Astrocyte of the hippocampus (primary cell): ENCODE measurements around the gene EMD.

Experiments
- DNase-seq: peaks from one replicate; pipeline ENCODE4 v3.0.0; 2011; ENCODE audit warnings: low read depth, low spot score

Gene EMD

GRCh38 chrX:154355094-154355775 lies 23.9 kb upstream of the EMD start:
- DNase-seq: no peak

- DNase-seq: peak; percentile 60
Measured at GRCh38 chrX:154355776-154356140, 23.3 kb upstream of the EMD start.

DNA sequence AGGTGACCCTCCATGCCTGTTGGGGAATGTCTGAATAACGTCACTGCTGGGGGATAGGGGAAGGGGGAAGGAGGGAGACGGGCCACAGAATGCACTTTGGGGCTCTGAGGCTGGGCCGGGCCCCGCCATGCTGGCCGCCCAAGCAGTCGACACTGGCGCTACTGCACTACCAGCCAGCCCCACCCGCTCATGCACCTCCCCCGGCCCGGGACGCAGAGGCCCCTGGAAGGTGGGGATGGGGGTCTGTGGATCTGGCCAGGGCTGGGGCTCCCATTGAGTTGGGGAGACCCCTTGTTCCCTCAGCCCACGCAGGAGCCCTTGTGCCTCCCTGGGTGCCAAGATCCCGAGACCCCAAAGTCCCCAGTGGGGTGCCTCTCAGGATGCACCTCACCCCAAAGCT lies 22.5 kb upstream of the EMD start:
- DNase-seq: no peak

DNA sequence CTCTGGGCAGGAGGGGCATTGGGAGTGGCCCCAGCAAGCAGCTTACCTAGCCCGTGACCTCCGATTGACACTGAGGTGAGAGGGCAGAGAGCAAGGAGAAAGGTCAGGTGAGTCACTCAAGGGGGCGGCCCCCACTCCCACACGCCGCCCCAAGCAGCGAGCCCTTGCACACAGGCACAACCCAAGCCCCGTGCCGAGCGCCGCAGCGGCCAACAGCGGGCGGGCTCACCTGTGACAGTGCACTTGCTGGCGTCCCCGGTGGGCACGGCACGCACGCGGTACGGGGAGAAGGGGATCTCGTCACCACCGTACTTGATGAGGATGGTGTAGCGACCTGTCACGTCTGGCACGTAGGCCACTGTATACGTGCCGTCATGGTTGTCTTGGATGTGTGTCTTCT lies 21.9 kb upstream of the EMD start:
- DNase-seq: no peak

- no peak for DNase-seq
Measured at GRCh38 chrX:154358011-154358410, 21.1 kb upstream of the EMD start.

- no peak for DNase-seq
Measured at GRCh38 chrX:154358829-154359228, 20.3 kb upstream of the EMD start.

DNA sequence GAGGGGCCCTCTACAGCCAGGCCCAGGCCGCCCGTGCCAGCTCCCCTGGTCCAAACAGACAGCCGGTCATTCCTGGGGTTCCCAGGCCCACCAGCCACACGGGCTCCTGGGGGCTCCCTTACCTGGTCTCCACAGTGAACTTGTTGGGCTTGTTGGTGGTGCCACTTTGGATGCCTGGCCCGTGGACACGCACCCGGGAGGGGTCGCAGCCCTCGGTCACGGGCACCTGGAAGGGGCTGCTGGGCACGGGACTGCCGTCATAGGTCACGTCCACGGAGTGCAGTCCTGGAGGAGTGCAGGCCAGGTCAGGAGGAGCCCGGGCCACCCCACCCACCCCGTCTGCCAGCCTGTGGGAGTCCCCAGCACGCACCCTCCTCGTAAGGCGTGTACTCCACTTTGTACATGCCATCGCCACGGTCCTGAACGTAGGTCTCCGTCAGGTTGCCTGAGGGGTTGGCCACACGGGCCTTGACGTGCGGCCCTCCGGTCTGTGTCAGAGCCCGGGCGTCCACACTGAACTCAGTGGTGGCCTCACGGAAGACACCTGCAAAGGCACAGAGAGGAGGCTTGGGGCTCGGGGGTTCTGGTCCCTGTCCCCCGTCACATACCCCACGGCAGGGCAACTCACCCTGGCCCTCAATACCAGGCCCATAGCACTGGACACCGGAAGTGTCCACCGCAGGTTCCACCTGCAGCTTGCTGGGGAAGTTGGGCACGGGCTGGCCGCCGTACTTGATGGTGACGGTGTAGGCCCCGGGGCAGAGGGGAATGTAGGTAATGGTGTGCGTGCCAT lies 19.5 kb upstream of the EMD start:
- no peak for DNase-seq

GRCh38 chrX:154360155-154360713 lies 18.9 kb upstream of the EMD start:
- no peak for DNase-seq

DNA sequence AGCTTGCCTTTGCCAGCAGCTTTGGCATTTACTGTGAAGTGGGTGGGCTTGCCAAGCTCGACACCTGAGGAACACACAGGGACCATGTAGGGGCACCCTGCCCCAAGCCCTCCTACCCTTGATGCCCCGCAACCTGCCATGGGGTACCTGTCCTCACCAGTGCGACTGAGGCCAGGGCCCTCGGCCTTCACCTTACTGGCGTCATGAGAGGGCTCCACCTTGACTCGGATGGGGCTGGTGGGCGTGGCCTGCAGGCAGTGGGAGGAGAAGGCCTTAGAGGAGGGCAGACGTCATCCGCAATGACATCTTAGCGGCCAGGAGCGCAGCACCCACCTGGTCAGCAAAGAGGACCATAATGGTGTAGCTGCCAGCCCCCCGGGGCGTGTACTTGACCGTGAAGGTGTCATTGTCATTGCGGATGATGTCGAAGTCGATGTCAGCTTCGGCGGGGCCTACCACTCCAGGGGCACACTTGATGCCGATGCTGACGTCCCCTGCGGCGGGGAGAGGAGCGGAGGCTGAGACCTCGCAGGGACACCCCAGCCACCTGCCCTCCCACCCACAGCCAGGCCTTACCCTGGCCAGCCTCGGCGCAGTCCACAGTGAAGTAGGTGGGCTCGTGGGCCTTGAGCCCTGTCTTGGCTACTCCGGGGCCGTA lies 16.9 kb upstream of the EMD start:
- no peak for DNase-seq

DNA sequence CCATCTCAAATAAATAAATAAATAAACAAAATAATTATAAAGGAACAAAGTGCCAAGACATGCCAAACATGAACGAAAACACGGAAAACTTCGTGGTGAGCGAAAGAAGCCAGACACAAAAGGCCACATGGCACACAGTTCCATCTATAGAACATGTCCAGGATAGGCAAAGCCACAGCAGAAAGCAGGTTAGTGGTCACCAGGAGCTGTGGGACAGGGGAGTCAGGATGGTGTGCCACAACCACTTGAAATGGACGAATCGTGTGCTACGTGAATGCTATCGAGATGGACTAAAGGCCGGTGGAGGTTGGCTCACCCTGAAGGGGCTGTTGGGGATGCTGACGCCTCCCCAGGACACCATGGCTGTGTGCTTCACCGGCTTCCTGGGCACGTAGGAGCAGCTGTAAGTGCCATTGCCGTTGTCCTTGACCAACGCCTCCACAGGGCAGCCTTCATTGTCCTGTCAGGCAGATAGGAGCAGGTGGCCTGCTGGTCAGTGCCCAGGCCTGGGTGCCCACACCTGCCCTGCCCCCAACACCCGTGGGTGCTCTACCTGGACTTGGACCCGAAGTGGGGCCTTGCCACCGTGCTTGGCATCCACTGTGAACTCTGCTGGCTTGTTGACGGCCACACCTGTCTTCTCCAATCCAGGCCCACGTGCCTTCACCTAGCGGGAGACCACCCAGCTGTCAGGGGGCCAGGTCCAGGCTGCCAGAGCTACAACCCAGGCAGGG lies 15.2 kb upstream of the EMD start:
- DNase-seq: no peak

DNA sequence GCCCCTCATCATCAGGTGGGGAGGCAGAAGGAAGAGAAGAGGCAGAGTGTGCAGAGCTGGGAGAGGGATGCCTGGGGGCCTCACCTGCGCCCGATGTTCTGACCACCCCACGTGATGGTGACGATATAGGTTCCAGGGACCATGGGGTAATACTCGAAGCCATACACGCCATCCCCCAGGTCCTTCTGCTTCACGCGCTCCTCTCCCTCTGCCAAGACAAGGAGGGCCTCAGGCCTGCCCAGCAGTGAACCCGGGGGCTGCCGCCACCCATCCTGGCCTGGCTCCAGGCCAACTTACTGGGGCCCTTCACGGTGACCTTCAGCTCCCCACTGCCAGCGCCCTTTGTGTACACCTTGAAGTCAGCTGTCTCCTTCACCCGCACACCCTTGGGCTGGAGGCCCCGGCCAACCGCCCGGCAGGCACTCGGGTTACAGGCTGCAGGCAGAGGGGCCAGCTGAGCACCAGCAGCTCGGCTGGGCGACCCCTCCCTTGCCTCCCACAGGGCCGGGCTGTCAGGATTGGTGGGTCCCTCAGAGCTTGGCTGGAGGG lies 14.0 kb upstream of the EMD start:
- DNase-seq: no peak

- no peak for DNase-seq
Measured at GRCh38 chrX:154365997-154366665, 13.0 kb upstream of the EMD start.

- no peak for DNase-seq
Measured at GRCh38 chrX:154366666-154367055, 12.4 kb upstream of the EMD start.

DNA sequence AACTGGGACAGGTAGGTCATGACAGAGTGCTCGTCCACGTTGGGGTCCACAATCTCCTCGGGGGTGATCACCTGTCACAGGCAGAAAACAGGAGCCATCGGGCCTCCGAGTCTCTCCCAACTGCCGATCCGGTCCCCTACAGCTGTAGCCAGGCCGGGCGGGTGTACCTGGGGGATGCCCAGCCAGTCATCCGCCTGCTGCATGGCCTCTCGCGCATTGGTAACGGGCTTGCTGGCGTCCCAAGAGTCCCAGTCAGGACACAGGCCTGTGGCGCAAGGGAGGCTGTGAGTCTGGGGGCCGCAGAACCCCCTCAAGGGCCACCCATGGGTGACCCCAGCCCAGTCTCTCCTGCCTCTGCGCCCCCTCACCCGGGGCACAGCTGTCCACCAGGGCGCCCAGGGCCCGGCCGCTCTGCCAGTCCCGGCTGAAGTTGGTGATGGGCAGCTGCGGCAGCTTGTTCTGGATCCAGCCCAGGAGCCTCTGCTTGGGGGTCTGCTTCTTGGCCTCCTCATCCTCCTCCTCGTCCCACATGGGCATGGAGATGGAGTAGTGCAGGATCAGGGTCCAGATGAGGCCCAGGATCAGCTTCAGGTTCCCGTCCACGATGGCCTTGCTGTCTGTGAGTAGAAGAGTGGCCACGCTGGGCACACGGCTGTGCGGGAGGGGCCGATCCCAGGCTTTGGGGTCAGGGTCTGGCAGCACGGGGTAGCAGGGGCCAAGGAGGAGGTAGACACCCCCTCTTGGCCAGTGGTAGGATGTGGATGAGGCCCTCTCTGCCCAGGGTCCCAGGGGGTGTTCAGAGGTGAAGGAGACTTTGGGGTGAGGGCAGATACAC lies 11.4 kb upstream of the EMD start:
- DNase-seq: no peak

GRCh38 chrX:154368630-154369448 lies 10.3 kb upstream of the EMD start:
- peak; percentile 84 for DNase-seq

DNA sequence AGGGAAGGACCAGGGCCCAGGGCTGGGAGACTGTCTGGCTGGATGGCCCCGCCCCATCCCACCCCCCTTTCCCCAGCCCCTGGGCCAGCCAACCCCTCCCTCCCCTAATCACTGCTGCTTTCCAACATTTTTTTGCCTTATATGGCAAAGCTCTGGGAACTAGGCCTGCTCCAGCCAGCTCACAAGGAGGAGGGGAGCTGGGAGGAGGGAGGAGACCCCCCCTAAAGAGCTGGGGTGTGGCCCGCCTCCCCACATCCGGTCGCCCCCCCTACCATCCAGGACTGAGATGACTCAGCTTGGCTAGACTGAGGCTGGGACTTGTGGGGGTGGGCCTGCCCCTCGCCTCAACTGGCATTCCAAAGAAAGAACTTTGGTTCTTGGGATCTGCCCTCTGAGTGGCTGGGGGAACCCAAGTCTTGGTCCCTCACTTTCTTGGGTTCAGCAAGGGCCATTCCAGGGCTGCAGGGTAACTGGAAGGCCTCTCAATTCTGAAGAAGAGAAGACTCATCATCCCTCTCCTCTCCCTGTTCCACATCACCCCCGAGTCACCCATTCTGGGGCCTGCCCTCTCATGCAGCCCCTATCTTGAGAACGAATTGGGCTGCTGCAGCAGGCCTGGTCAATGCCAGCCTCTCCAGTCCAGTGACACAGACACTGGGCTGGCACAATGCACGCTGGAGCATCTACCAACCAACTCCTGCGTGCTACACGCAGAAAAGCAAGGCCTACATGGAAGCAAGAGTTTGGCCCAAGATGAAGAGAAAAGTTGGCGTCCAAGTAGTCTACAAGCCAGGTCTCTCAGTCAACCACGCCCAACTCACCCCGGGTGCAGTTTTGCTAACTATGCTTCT lies 9.4 kb upstream of the EMD start:
- peak; percentile 94 for DNase-seq

DNA sequence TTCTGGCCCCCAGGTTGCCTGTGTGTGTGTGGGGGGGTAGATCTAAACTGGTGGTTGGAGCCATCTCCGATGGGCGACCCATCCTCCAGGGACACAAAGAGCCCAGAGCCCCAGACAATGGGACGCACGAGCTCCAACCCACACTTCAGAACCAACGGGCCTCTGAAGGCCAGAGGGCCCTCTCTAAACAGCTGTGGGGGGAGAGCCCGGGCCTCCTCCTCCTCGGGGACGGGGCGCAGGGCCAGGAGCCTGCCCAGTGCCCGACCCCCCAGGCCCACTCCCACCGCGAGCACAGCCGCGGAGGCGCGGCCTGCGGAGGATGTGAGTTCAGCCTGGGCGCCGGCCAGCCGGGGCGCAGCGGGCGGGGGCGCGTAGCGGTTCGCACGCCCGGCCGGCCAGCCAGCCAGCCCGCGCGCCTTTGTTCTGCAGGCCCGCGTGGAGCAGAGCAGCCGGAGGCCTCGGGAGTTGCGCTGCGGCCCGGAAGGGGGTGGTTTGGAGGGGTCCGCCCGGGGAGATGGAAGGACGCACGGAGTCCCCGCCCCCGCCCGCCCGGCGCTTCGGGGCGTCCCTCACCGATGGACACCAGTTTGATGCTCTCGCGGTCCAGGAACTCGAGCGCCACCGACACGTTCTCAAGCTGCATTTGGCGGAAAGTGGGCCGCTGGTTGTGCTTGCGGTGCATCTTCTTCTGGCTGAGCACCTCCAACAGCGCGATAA lies 8.6 kb upstream of the EMD start:
- DNase-seq: peak; percentile 48
